ENCODE results near the gene VAMP5. TPM values are rescaled to one million over a fixed set of nuclear protein-coding genes. Genes with fewer than 3 reads are reported as not detected.
A peak's percentile ranks its signal among the peaks of the same experiment; 100 is the strongest.

Gene VAMP5
- total RNA-seq, 1 donor from 2014 or later, result 8.8 TPM

DNA sequence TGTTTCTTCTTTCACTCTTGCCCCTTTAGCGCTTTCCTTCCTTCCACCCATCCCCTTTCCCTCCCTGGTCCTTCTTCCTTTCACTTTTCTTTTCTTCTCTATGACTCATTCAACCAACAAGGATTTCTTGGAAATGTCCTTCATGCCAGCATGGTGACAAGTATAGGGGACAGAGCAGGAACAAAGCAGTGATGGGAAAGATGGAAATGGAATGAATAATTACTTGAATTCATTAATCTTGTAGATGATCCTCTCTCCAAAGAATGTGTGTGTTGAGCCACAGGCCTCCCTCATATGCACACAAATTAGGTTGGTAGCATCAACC is 1.5 kb downstream of the VAMP5 start:
- Mint-ChIP-seq H3K9me3 (no peaks in the 10 kb centered on the region), H3K27ac (no peak overlapping the region), H3K27me3 (no peaks in the 10 kb centered on the region), H3K4me1 (peaks cover 44% of the 10 kb centered on the region), H3K4me3 (peak overlapping the region; percentile 82), H3K36me3 (ENCODE audit: low read depth) (peaks cover 19% of the 10 kb centered on the region)
- TF ChIP-seq, protein P1, sequence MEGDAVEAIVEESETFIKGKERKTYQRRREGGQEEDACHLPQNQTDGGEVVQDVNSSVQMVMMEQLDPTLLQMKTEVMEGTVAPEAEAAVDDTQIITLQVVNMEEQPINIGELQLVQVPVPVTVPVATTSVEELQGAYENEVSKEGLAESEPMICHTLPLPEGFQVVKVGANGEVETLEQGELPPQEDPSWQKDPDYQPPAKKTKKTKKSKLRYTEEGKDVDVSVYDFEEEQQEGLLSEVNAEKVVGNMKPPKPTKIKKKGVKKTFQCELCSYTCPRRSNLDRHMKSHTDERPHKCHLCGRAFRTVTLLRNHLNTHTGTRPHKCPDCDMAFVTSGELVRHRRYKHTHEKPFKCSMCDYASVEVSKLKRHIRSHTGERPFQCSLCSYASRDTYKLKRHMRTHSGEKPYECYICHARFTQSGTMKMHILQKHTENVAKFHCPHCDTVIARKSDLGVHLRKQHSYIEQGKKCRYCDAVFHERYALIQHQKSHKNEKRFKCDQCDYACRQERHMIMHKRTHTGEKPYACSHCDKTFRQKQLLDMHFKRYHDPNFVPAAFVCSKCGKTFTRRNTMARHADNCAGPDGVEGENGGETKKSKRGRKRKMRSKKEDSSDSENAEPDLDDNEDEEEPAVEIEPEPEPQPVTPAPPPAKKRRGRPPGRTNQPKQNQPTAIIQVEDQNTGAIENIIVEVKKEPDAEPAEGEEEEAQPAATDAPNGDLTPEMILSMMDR (IDR thresholded peaks at IDR 0.05), result no peak
- ATAC-seq (ENCODE audit: low read depth) (no peak), DNase-seq (no peak)
- CTCF ChIA-PET, result no interaction called here
- intact Hi-C loops (cut with micrococcal nuclease), result loop anchor here (2.0 kb wide), 1 partner anchor 17 kb away; the partner anchor contains the start of gene TMEM150A
- POLR2A ChIA-PET, result interaction anchor here (0.6 to 5.9 kb wide), 3 partner anchors 10 to 47 kb away, joined by 4 to 59 read pairs (median 10); partner anchors contain the start of genes MAT2A and RNF181

DNA sequence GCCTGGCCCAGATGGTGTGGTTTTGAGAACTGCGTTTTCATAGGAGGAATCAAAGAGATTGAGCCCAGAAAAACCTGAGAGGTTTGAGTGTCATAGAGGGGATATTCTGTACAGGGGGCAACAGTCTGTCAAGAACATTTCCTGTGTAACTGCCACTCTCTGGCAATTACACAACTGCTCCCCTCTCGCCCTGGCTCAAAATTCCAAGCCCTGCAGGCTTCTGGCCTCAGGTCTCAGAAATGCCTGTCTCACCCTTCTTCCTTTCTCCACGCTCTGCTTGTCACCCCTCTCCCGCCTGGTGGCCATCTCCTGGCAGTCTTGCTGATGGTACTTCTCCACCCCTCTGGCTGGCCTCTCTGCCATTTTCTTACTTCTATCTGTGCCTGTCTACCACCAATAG is 4.0 kb downstream of the VAMP5 start:
- DNase-seq (no peak), ATAC-seq (ENCODE audit: low read depth) (no peak)
- intact Hi-C loops (cut with micrococcal nuclease), result no loop called here
- ChIA-PET POLR2A (interaction anchor here (0.6 to 2.5 kb wide), 4 partner anchors 9 to 261 kb away, joined by 4 to 7 read pairs (median 5); partner anchors contain the start of genes TMEM150A and VAMP8), CTCF (interaction anchor here (1.2 kb wide), 1 partner anchor 36 kb away, joined by 4 read pairs; no protein-coding TSS in a partner anchor)
- Mint-ChIP-seq H3K27ac (no peak overlapping the region), H3K36me3 (ENCODE audit: low read depth) (peaks cover 3% of the 10 kb centered on the region), H3K9me3 (no peaks in the 10 kb centered on the region), H3K27me3 (no peaks in the 10 kb centered on the region), H3K4me1 (peaks cover 39% of the 10 kb centered on the region), H3K4me3 (no peak overlapping the region)
- TF ChIP-seq, protein P1 (IDR thresholded peaks at IDR 0.05), result no peak

DNA sequence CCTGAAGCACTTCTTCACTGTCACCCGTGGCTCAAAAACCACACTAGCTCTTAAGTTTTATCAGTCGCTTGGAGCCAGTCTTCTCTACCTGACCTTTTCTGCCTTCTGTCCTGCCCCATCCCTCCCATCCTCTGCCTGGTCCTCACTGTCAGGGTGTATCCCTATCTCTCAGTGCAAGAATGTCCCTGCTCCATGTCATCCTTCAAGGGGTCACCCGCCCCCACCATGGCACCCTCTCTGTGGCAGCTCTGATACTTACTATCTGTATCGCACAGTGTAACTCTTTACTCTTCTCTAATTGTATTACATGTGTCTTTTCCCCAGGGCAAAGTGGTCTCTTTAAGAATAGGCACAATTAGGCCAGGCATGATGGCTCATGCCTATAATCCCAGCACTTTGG is 4.4 kb downstream of the VAMP5 start:
- TF ChIP-seq, protein P1 (IDR thresholded peaks at IDR 0.05), result no peak
- Mint-ChIP-seq H3K4me3 (no peak overlapping the region), H3K9me3 (no peaks in the 10 kb centered on the region), H3K4me1 (peaks cover 36% of the 10 kb centered on the region), H3K36me3 (ENCODE audit: low read depth) (peaks cover under 1% of the 10 kb centered on the region), H3K27me3 (no peaks in the 10 kb centered on the region), H3K27ac (no peak overlapping the region)
- CTCF ChIA-PET, result no interaction called here
- ATAC-seq (ENCODE audit: low read depth) (no peak), DNase-seq (no peak)
- POLR2A ChIA-PET, result interaction anchor here (0.6 to 2.5 kb wide), 4 partner anchors 9 to 261 kb away, joined by 3 to 7 read pairs (median 5); partner anchors contain the start of gene VAMP8
- intact Hi-C loops (cut with micrococcal nuclease), result no loop called here

DNA sequence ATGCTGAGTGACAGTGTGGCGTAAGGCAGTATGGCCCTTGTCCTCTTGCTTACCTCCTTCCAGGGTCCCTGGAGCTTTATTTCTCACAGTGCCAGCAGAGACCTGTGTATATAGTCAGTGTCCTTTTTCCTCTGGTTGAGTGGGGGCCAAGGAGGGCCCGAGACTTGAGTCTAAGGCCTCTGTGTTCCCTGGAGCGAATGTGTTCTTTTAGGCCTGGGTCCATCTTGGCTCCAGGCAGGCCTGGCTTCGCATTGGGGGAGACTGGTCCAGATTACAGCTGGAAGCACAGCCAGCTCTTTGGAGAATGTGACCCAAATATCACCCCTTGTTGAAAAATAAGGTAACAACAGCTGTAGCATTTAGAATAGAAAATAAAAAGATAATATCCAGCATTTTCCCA is 5.0 kb downstream of the VAMP5 start:
- Mint-ChIP-seq H3K36me3 (ENCODE audit: low read depth) (no peaks in the 10 kb centered on the region), H3K27ac (no peak overlapping the region), H3K4me3 (no peak overlapping the region), H3K27me3 (no peaks in the 10 kb centered on the region), H3K4me1 (peaks cover 32% of the 10 kb centered on the region), H3K9me3 (no peaks in the 10 kb centered on the region)
- ChIA-PET CTCF (no interaction called here), POLR2A (interaction anchor here (0.7 to 2.5 kb wide), 2 partner anchors 10 to 29 kb away, joined by 3 to 7 read pairs; no protein-coding TSS in a partner anchor)
- intact Hi-C loops (cut with micrococcal nuclease), result no loop called here
- DNase-seq (no peak), ATAC-seq (ENCODE audit: low read depth) (no peak)
- TF ChIP-seq, protein P1 (IDR thresholded peaks at IDR 0.05), result no peak

DNA sequence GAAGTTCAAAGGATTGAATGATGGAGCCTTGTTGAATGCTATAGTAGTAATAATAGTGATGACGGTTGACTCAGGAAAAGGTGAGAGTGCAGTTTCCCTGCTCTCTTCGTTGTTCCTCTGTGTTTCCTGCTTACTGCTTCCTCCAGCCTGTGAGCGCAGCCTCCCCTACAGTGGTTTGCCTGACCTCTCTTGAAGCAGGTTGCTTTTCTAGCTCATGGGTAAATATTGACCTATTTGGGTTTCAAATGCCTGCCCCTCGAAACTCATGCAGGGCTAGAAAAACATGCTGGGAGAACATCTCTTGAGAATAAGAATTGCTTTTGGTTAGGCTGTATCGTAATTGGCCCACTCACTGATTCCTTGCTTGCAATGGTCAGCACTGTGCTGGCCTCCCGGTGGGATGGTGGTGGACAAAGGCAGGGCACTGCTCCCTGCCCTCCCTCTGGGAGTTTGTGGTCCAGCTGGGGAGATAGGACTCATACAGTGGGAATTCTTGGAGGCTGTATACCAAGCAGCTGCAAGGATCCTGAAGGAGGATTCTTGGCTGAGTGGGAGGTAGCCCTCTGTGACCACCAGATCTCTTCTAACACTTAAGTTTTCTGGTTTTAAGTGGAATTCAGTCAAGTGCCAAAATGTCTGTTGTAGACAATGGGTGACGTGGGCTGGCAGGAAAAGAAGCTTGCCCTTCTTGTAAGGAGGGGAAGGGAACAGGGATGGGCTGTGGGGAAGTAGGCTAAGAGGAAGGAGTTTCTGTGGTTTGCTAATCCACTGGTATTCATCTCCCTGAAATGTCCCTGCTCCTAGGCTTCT is 6.0 kb downstream of the VAMP5 start:
- no peak overlapping the region for H3K27ac Mint-ChIP-seq
- H3K4me1 Mint-ChIP-seq, result peaks cover 35% of the 10 kb centered on the region
- ChIA-PET POLR2A (interaction anchor here (1.2 to 6.8 kb wide), 2 partner anchors 11 to 15 kb away, joined by 3 to 45 read pairs; partner anchors contain the start of gene VAMP8), CTCF (no interaction called here)
- ATAC-seq (ENCODE audit: low read depth), result no peak
- H3K9me3 Mint-ChIP-seq, result no peaks in the 10 kb centered on the region
- TF ChIP-seq, protein P1 (IDR thresholded peaks at IDR 0.05), result no peak
- H3K27me3 Mint-ChIP-seq, result no peaks in the 10 kb centered on the region
- intact Hi-C loops (cut with micrococcal nuclease), result no loop called here
- DNase-seq, result no peak
- peaks cover 6% of the 10 kb centered on the region for H3K36me3 Mint-ChIP-seq (ENCODE audit: low read depth)
- no peak overlapping the region for H3K4me3 Mint-ChIP-seq

All from activated B cell treated with CpG ODN at 0.5 μM for 24 hours (primary cell).